Stimulated activated CD8-positive, alpha-beta memory T cell treated with anti-CD3 and anti-CD28 coated beads, Interleukin-7, amount 100 ng/mL, for 1 hour (primary cell): ENCODE results near the gene LRRC45.

Source experiments
- DNase-seq, 2 donors: peaks; one replicate each; pipeline ENCODE4 v3.0.0-alpha.2; 2020; ENCODE audit warnings: low read depth in 2 of 2

LRRC45 gene

GRCh38 chr17:82050761-82051641, 27.9 kb downstream of the LRRC45 start:
- DNase-seq, result no peak

- DNase-seq, result peak; percentile 62 to 70
These were observed 28.9 kb downstream of the LRRC45 start, which contains the start of the genes GPS1 and RFNG for GRCh38 chr17:82051776-82052637. GPS1 (plus strand) TSS chr17:82051898; CDS start chr17:82051932, 34 bp downstream. RFNG (minus strand) TSS chr17:82051811; CDS start chr17:82051766, 45 bp downstream.

DNA sequence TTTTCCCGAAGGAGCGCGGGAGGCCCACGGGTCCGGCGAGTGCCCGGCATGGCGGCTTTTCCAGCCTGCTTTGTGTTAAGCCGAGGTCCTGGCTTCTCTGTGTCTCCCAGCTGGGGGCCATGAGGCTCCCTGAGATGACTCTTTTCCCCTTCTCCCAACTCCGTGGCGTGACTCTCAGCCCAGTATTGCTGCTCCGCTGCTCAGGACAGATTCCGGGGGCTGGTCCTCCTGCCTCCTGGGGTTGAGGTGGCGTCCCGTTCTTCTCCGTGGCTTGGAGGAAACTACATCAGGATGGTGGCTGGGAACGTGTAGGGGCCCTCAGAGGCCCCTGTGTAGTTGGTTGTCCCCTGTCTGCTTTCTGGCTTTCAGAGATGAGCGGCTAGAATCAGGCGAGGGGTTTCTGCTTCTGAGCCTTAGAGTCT, 29.5 kb downstream of the LRRC45 start:
- DNase-seq, result no peak

GRCh38 chr17:82053130-82053529, 30.0 kb downstream of the LRRC45 start:
- DNase-seq, result no peak

GRCh38 chr17:82053556-82054263, 30.6 kb downstream of the LRRC45 start:
- no peak for DNase-seq

GRCh38 chr17:82054351-82055022, 31.4 kb downstream of the LRRC45 start:
- DNase-seq, result no peak

DNA sequence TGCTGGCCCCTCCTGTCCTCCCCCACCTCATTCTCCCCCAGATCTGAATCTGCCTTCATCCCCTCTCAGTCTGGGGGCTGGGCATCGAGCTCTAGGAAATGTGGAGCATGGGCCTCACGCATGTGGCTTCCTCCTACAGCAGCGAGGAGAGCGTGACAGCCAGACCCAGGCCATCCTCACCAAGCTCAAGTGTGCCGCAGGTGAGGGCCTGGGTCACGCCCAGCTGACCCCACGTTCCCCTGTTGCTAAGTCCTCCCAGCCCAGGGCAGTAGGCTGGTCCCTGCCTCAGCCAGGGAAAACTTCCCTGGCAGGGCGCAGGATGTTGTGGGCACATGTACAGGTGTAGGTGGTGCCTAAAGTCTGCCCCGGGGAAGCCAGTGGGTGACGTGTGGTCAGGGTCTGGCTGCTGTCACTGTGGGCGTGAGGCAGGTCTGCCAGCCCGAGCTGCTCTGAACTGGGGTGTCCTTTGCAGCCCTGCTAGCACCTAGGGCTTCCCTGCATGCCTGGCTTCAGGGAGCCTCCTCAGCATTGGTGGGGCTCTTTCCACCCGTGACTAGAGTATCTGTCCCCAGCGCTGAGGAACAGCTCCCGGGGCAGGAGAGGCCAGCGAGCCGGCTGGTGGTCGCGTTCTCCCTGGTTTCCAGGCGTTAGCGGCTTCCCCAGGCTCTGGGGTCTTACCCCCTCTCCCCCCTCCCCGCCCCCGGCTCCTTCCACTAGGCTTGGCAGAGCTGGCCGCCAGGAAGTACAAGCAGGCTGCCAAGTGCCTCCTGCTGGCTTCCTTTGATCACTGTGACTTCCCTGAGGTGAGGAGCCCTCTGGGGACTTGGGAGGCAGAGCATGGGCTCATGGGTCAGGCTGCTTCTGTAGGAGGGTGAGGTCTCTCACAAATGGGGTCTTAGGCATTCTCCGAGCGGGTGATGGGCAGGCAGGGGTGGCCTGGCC, 32.2 kb downstream of the LRRC45 start:
- no peak for DNase-seq

GRCh38 chr17:82055965-82056728, 33.0 kb downstream of the LRRC45 start:
- DNase-seq, result no peak

GRCh38 chr17:82056729-82057621, 33.9 kb downstream of the LRRC45 start:
- DNase-seq, result no peak

DNA sequence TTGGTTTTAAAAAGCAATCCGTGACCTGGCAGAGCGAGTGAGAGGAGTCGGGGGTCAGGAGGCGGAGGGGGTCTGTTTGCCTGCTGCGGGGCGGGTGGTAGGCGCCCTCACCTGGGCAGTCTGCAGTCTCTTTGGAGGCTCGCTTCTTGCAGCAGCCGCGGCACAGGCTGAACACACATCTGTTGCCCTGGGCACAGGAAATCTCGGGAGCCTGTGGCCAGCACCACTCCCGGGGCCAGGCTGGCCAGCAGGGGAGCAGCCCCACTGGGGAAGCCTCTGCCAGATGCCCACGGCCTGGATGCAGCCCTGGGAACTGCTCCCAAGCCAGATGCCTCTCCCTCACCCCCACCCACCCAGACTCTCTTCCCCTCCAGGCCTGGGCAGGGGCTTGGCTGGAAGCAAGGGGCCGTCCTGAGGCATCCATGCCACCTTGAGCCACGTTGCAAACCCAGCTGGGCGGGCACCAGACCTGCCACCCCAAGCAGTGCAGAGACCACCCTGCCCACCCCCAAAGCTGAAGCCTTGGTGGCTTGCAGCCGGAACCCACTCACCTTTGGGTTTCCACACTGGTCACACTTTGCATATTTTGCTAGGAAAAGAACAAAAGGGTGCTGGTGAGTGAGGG, 35.2 kb downstream of the LRRC45 start:
- DNase-seq, result no peak

GRCh38 chr17:82058855-82059249, 35.7 kb downstream of the LRRC45 start:
- DNase-seq, result no peak

GRCh38 chr17:82059272-82060000, 36.3 kb downstream of the LRRC45 start:
- no peak for DNase-seq

- no peak for DNase-seq
These were observed 36.9 kb downstream of the LRRC45 start for GRCh38 chr17:82060001-82060380.

GRCh38 chr17:82060614-82061013, 37.5 kb downstream of the LRRC45 start:
- no peak for DNase-seq

DNA sequence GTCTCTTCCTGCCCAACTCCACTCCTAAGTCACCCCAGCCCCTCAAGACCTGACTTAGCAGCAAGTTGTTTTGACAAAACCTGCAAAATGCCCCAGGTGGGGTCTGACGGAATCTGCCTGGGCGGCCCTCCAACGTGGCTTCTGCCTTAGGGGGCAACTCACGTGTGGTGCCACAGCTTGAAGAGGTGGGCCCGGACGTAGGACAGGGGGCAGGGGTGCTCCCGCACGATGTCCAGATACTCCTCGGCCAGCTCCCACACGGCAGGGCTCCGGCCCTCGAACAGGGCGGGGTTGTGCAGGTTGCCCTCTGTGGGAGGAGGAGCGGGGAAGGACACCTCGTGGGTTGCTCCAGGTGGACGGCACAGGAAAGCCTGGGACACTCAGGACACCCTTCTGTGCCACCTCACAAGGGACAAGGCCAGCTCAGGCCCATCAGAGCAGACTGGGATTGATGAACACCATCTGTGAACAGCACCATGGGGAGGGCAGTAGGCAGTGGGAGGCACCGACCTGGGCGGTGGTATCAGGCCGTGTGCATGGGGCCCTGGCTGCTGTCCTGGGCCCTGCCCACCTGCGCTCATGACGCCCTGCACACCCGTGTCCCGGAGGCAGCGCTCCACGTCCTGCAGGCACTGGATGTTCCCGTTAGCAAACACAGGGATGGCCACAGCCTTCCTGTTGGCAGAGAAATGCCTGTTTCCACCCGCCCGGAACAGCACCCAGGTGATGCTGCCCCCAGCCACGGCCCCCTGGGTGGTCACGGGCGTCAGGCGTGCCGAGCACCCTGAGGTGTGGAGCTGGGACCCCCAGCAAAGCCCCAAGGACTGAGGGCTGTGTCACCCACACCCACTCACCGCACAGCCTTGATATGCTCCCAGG, 38.2 kb downstream of the LRRC45 start:
- no peak for DNase-seq
